Esophagus muscularis mucosa (tissue), 3 donors: ENCODE measurements around the gene MICALL1.

ENCODE experiments used
- CTCF ChIP-seq, 3 experiments: fragments of 200-600 bp in 2 of 3; fragments of 450-650 bp in 1 of 3; sonication (generic) in 2 of 3; IDR thresholded peaks; one replicate each; pipeline ENCODE4 v1.5.1; 2017 to 2019; ENCODE audit warnings: antibody characterized with exemption in 3 of 3, mild to moderate bottlenecking in 2 of 3, moderate library complexity in 1 of 3
- POLR2A ChIP-seq: fragments of 450-650 bp; IDR thresholded peaks from one replicate; pipeline ENCODE4 v1.6.1; 2017; ENCODE audit warnings: antibody characterized with exemption, moderate library complexity, mild to moderate bottlenecking, low read depth
- POLR2AphosphoS5 ChIP-seq, 2 donors: sonication (generic); formaldehyde crosslinking; IDR thresholded peaks; one replicate each; pipeline ENCODE4 v1.6.1; 2017; ENCODE audit warnings: antibody characterized with exemption in 2 of 2

DNA sequence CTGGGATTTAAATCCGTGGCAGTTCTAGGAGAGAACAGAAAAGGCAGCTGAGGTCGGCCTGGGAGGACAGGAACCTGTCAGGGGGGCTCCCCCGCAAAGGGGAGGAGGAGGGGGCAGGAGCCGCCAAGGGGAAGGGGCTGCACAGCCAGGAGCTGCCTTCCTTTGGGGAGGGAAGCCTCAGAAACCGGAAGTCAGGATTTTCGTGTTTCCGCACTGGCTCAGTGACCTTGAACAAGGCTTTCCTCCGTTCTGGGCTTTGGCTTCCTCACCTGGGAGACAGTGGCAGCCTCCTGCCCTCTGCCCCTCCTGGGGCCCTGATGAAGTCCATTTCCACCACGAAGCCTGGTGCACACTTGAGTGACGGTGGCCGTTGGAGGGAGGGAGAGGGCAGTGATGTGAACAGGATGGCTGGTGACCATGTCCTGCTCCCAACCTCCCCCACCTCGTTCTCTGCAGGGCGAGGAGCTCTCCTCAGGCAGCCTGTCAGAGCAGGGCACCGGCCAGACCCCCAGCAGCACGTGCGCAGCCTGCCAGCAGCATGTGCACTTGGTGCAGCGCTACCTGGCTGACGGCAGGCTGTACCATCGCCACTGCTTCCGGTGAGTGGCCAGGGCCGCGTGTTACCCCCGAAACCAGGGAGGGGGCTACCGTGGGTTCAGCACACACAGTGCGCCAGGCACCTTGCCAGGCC lies 12.6 kb downstream of the MICALL1 start:
- no peak for TF ChIP-seq CTCF (IDR thresholded peaks at IDR 0.05)
- no peak for TF ChIP-seq POLR2A
- no peak for TF ChIP-seq POLR2AphosphoS5 (IDR thresholded peaks at IDR 0.05)
